Karpas-422 (cell line): Measurements from ENCODE around the gene SHANK3. TPM values are rescaled to one million over a fixed set of nuclear protein-coding genes. Genes with fewer than 3 reads are reported as not detected.

Experiments
- DNase-seq: peaks from one replicate; pipeline ENCODE4 v3.0.0-alpha.2; 2015
- H2AFZ ChIP-seq: fragments of 200-600 bp; sonication (generic); 2 replicates; pipeline ENCODE4 v1.6.1; 2014; ENCODE audit warnings: antibody characterized with exemption, low read length, mixed read lengths
- H3K27ac ChIP-seq: fragments of 200-600 bp; sonication (generic); 2 replicates; pipeline ENCODE4 v1.5.1; 2014; ENCODE audit warnings: mild to moderate bottlenecking, low read length, moderate library complexity
- H3K27me3 ChIP-seq: fragments of 200-600 bp; sonication (generic); 2 replicates; pipeline ENCODE4 v1.6.1; 2014; ENCODE audit warnings: low read length, mixed read lengths
- H3K36me3 ChIP-seq: fragments of 200-600 bp; sonication (generic); 2 replicates; pipeline ENCODE4 v1.6.1; 2014; ENCODE audit warnings: low read length, mixed read lengths; ENCODE audit not compliant: insufficient read depth
- H3K4me1 ChIP-seq: fragments of 200-600 bp; sonication (generic); 2 replicates; pipeline ENCODE4 v1.6.1; 2014; ENCODE audit warnings: mild to moderate bottlenecking, low read length, mixed read lengths
- H3K4me2 ChIP-seq: fragments of 200-600 bp; sonication (generic); 2 replicates; pipeline ENCODE4 v1.6.1; 2014; ENCODE audit warnings: low read length, low read depth, mild to moderate bottlenecking; ENCODE audit not compliant: poor library complexity, severe bottlenecking
- H3K4me3 ChIP-seq: fragments of 200-600 bp; sonication (generic); 2 replicates; pipeline ENCODE4 v1.5.1; 2014; ENCODE audit warnings: mild to moderate bottlenecking, antibody characterized with exemption, low read length, mixed read lengths
- H3K79me2 ChIP-seq: fragments of 200-600 bp; sonication (generic); 2 replicates; pipeline ENCODE4 v1.6.1; 2014; ENCODE audit warnings: mild to moderate bottlenecking, low read length, mixed read lengths
- H3K9ac ChIP-seq: fragments of 200-600 bp; sonication (generic); 2 replicates; pipeline ENCODE4 v1.6.0; 2014; ENCODE audit warnings: low read length
- H3K9me2 ChIP-seq: fragments of 200-600 bp; sonication (generic), shearing (Covaris generic); replicated peaks from 2 replicates; pipeline ENCODE4 v1.6.0; 2014; ENCODE audit warnings: mild to moderate bottlenecking, low read length, moderate library complexity; ENCODE audit not compliant: insufficient read depth
- H3K9me3 ChIP-seq: fragments of 300-700, 200-600 bp; sonication (generic); 2 replicates; pipeline ENCODE4 v1.6.1; 2014; ENCODE audit warnings: low read length, mixed read lengths
- H4K20me1 ChIP-seq: fragments of 200-600 bp; sonication (generic); 2 replicates; pipeline ENCODE4 v1.6.1; 2014; ENCODE audit warnings: mild to moderate bottlenecking, antibody characterized with exemption, low read length, low read depth; ENCODE audit not compliant: insufficient read depth
- total RNA-seq: library from RNA; depleted of rRNA; stranded (reverse); fragments of >200 nt; shearing (Covaris generic); gene quantifications from 2 replicates; pipeline ENCODE4 v1.2.3, GENCODE V29; 2014; ENCODE audit warnings: low replicate concordance

The SHANK3 gene
- total RNA-seq, 1 experiment from 2014 or later: not detected

- Histone ChIP-seq H3K9me2 (no peaks in the 10 kb centered on the region), H3K4me3 (no peak overlapping the region), H3K9ac (no peak overlapping the region), H2AFZ (no peak overlapping the region), H3K79me2 (no peaks in the 10 kb centered on the region), H3K9me3 (no peaks in the 10 kb centered on the region), H3K36me3 (no peaks in the 10 kb centered on the region), H3K4me1 (no peaks in the 10 kb centered on the region), H3K27ac (no peak overlapping the region), H3K4me2 (no peak overlapping the region), H4K20me1 (no peaks in the 10 kb centered on the region), H3K27me3 (no peaks in the 10 kb centered on the region)
- DNase-seq: no peak
Measured at GRCh38 chr22:50698546-50698945, 25.9 kb downstream of the SHANK3 start.

DNA sequence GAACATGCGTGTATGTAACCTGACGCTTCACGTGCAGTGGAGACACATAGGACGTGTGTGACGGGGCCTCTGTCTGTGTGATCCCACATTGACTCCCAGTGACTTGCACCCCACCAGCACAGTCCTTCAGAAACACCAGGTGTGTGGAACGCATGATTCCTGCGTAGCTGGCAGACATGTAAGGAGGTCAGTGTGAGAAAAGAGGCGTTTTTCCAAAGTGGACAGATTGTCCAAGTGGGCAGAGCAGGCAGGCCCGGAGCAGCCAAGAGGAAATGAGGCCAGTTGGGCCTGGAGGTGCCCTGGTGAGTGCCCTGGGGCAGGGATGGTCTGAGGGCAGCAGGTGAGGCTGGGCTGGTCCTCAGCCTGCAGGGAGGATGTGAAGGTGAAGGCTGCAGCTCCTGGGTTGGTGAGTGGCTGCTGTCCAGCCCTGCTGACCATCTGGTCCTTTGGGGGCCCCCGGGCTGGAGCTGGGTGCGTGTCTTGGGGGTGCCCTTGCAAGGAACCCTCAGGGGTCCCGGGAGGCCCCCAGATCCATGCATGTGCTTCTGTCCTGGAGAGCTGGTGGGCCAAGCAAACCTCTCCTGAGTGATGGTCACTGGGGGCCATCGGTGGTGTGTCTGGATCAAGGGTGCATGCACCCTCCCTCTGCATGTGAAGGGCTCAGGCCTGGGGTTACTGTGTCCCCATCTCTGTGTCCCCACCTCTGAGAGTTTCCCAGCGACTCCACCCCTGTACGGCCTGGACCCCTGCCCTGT lies 26.6 kb downstream of the SHANK3 start:
- no peak overlapping the region for H3K27ac ChIP-seq
- no peaks in the 10 kb centered on the region for H3K79me2 ChIP-seq
- H3K4me2 ChIP-seq: no peak overlapping the region
- H3K9ac ChIP-seq: no peak overlapping the region
- no peak overlapping the region for H3K4me3 ChIP-seq
- no peaks in the 10 kb centered on the region for H4K20me1 ChIP-seq
- no peaks in the 10 kb centered on the region for H3K4me1 ChIP-seq
- H3K9me3 ChIP-seq: no peaks in the 10 kb centered on the region
- no peak for DNase-seq
- no peak overlapping the region for H2AFZ ChIP-seq
- H3K27me3 ChIP-seq: no peaks in the 10 kb centered on the region
- no peaks in the 10 kb centered on the region for H3K9me2 ChIP-seq
- no peaks in the 10 kb centered on the region for H3K36me3 ChIP-seq

GRCh38 chr22:50699756-50700386 lies 27.2 kb downstream of the SHANK3 start:
- Histone ChIP-seq H3K27ac (no peak overlapping the region), H3K4me3 (no peak overlapping the region), H3K4me2 (no peak overlapping the region), H3K9me2 (no peaks in the 10 kb centered on the region), H3K27me3 (no peaks in the 10 kb centered on the region), H3K79me2 (no peaks in the 10 kb centered on the region), H2AFZ (no peak overlapping the region), H3K4me1 (no peaks in the 10 kb centered on the region), H3K36me3 (no peaks in the 10 kb centered on the region), H4K20me1 (no peaks in the 10 kb centered on the region), H3K9ac (no peak overlapping the region), H3K9me3 (no peaks in the 10 kb centered on the region)
- DNase-seq: peak; percentile 64

DNA sequence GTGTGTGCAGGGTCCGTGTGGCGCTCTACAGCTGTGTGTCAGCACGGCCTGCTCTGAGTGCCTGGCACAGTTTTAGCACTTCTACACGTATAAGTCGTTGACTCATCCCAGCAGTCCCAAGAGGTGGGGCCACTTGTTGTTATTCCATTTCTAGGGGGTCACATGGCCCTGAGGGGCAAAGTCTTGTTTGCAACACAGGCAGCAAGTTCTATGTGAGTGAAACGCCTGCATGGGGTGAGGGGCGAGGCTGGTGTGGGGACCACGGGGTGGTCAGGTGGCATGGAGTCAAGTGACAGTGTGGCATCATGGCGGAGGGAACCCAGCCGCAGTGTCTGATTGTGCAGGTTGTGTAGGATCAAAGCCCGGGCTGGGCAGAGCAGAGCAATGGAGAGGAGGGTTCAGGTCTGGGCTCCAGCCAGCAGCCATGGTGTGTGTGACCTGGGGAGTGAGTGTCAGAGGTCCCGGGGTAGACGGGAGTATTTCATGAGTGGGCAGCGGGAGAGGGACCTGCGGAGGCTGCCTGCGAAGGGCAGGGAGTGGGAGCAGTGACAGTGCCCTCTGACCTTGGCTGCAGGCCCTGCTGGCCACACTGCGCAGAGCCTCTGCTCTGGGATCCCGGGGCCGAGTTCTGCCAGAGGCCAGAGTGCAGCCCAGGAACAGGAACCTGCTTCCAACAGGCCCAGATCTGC lies 27.9 kb downstream of the SHANK3 start:
- Histone ChIP-seq H3K9me3 (no peaks in the 10 kb centered on the region), H3K4me3 (no peak overlapping the region), H3K9me2 (no peaks in the 10 kb centered on the region), H3K79me2 (no peaks in the 10 kb centered on the region), H3K4me1 (no peaks in the 10 kb centered on the region), H2AFZ (no peak overlapping the region), H3K4me2 (no peak overlapping the region), H3K27me3 (no peaks in the 10 kb centered on the region), H4K20me1 (no peaks in the 10 kb centered on the region), H3K27ac (no peak overlapping the region), H3K36me3 (no peaks in the 10 kb centered on the region), H3K9ac (no peak overlapping the region)
- no peak for DNase-seq

DNA sequence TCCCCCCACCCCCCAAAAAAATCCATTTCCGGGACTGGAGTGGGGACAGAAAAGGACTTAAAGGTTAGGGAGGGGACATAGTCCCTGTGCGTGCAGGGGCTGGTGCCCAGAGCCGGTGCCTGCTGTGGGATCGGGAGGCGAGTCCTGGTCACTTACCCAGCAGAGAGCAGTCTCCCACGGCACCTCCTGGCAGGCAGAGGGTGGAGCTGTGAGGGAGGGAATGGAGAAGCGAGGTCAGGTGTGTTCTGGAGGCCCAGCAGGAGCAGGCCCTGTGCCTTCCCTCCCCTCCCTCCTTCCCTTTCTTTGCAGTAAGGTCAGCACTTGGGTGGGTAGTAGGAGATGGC lies 28.4 kb downstream of the SHANK3 start:
- H3K4me2 ChIP-seq: no peak overlapping the region
- no peak for DNase-seq
- no peaks in the 10 kb centered on the region for H3K79me2 ChIP-seq
- no peaks in the 10 kb centered on the region for H3K9me3 ChIP-seq
- H4K20me1 ChIP-seq: no peaks in the 10 kb centered on the region
- H3K9ac ChIP-seq: no peak overlapping the region
- H3K9me2 ChIP-seq: no peaks in the 10 kb centered on the region
- no peaks in the 10 kb centered on the region for H3K27me3 ChIP-seq
- H3K27ac ChIP-seq: no peak overlapping the region
- H2AFZ ChIP-seq: no peak overlapping the region
- no peaks in the 10 kb centered on the region for H3K36me3 ChIP-seq
- no peak overlapping the region for H3K4me3 ChIP-seq
- H3K4me1 ChIP-seq: no peaks in the 10 kb centered on the region

DNA sequence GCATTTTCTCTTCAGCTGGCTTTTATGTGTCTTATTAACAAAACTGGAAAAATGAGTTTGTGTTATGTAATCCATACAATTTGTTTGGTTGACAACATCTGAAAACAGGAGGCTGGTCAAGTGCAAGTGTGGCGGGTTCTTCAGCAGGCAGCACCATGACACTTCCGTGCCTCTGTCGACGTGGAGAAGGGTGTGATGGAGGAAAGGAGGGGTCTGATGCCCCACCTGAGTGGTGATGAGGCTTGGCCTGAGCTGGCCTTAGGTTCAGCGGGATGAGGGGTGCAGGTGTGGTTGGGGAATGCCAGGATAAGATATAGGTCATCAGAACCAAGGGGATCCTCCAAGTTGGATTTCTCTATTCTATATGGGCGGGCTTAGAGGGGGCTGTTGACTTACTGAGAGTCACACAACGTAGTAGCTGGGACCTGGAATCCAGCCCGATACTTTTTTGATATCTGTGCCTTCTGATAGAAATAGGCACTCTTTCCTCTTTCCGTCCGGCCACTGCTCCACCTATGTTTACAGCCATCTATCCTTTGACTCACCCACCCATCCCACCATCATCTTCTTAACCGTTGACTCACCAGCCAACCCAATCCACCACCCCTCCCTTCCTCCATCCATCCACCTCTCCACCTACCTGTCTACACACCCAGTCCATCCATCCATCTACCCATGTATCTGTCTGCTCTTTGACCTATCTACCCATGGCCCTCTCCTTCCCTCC lies 29.0 kb downstream of the SHANK3 start:
- H3K36me3 ChIP-seq: no peaks in the 10 kb centered on the region
- no peaks in the 10 kb centered on the region for H4K20me1 ChIP-seq
- no peak overlapping the region for H3K4me3 ChIP-seq
- no peaks in the 10 kb centered on the region for H3K79me2 ChIP-seq
- no peak for DNase-seq
- H3K4me1 ChIP-seq: no peaks in the 10 kb centered on the region
- no peak overlapping the region for H2AFZ ChIP-seq
- no peaks in the 10 kb centered on the region for H3K9me2 ChIP-seq
- no peaks in the 10 kb centered on the region for H3K27me3 ChIP-seq
- H3K9me3 ChIP-seq: no peaks in the 10 kb centered on the region
- H3K4me2 ChIP-seq: no peak overlapping the region
- no peak overlapping the region for H3K9ac ChIP-seq
- H3K27ac ChIP-seq: no peak overlapping the region

DNA sequence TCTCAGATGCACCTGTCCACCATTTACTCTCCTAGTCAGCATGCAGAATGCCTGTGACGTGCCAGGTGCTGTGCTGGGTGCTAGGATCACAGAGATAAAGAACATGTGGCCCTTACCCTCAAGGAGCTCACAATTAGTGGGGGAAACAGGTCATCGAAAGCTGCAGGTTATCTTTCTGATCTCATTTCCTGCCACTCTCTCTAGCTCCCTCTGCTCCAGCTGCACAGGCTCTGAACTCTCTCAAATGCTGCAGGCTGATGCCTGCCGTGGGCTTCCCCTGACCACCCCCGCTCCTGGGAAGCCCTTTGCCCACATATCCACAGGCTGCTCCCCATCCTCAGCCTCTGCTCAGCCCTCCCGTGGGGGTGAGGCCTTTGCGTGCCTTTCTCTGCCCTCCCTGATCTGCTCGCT lies 29.6 kb downstream of the SHANK3 start:
- no peaks in the 10 kb centered on the region for H3K79me2 ChIP-seq
- no peak overlapping the region for H2AFZ ChIP-seq
- H3K9me3 ChIP-seq: no peaks in the 10 kb centered on the region
- H3K9ac ChIP-seq: no peak overlapping the region
- no peaks in the 10 kb centered on the region for H3K27me3 ChIP-seq
- no peaks in the 10 kb centered on the region for H3K4me1 ChIP-seq
- no peaks in the 10 kb centered on the region for H3K36me3 ChIP-seq
- no peak overlapping the region for H3K4me3 ChIP-seq
- no peaks in the 10 kb centered on the region for H3K9me2 ChIP-seq
- H3K27ac ChIP-seq: no peak overlapping the region
- no peaks in the 10 kb centered on the region for H4K20me1 ChIP-seq
- H3K4me2 ChIP-seq: no peak overlapping the region
- DNase-seq: no peak
